Activated CD8-positive, alpha-beta memory T cell treated with anti-CD3 and anti-CD28 coated beads, Interleukin-2, amount 50 U/mL, for 48 hours (primary cell): ENCODE results near the gene TTC6.

ENCODE experiments used
- DNase-seq: peaks from one replicate; pipeline ENCODE4 v3.0.0-alpha.2; 2020

The TTC6 gene

DNA sequence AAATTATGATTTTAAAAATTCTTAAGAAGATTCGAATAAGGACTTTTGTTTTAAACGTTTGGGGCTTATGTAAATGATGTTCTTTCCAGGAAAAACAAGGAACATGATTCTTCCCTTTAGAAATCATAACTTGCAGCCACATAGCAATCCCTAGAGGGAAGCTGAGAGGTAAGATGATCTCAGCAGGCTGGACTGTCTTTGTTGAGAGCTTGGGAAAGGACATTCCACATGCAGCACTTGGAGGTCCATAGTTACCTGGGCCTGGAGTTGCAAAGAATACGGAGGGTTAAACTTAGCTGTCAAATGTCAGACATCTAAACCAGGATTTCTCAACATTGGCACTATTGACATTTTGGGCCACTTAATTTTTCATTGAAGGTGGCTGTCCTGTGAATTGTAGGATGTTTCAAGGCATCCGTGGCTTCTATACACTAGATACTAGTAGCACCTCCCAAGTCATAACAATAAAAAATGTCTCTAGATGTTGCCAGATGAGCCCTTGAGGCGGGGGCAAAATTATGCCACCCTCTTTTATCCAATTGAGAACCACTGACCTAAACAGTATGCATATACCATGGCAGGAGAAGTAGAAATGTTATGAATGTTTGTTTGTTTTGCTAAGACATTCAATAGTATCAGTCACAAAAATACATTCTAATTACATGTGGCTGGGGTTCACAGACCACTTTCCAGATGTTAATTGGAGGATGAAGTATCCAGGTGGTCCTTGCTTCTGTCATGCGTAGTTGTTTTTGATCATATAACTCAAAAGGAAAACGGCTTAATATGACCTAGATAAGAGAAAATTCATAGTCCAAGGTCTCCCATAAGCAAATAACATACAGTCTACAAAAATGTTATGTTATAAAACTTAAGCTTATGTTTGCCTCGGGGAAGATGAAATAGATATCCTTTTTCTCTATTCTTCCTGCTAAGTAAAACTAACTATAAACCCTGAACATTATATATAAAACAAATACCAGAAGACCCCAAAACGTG, 30.5 kb downstream of the TTC6 start:
- no peak for DNase-seq

GRCh38 chr14:37637341-37637740, 41.9 kb downstream of the TTC6 start:
- DNase-seq = no peak

DNA sequence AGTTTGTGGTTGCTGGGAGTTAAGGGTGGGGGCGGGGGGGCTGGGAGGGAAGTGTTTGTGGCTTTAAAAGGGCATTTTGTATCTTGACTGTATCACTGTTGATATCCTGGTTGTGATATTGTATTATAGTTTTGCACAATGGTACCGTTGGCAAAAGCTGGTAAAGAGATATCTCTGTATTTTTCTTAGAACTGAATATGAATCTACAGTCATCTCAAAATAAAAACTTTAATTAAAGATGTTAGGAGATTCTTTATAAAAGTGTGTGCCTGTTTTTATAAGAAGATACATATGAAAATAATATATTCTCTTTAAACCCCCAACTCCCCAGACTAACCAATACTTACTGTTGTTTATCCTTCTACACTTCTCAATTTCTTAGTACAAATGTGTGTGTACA, 43.2 kb downstream of the TTC6 start:
- DNase-seq = no peak

DNA sequence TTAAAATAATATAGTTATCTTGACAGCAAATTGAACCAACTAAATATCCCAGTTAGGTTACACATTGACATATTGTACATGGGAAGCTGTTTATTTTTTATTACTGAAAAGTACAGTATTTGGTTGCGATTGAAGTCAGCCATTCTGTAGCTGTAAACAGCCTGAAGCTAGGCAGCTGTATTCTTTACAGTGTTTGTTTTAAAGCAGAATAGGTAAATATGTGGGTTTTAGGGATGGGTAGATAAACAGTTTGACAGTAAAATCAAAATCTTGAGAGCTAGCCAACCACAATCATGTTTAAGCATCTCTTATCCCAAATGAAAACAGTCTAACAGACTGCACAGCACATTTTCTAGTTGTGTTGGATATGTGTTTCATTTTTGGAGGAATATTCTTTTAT, 45.7 kb downstream of the TTC6 start:
- DNase-seq = no peak

DNA sequence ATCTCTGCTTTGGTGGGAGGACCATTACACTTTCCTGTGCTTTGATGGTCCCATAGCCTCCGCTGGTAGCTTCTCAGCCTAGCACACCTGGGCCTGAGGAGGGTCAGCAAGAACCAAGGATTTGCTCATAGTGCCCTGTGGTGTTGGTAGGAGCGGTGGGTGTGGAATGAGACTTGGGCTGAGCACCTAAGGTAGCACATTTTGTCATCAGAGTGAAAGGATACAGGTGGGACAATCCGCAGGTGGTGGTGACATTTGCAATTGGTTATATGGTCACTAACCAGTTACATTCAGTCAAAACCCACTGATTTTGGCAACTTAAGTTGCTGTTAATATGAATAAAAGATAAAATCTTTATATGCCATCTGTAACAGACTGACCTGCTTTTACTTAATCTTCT, 46.7 kb downstream of the TTC6 start:
- DNase-seq = no peak

DNA sequence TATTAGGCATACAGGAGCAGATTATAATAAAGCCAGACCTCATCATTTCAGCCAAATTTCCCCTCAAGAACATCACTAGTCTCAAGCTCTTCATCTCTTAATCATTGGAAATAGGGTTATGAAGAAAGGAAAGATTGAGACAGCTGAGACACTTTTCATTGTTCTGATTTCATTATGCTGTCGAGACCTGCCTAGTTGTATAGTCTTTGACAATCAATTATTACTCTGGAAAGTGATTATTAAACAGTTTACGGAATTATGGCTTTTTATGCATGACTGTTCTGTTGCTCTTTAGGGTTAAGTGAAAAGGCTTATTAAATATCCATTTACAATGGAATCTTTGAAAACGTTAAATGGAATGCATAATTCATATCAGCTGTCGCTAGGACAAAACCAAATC, 48.3 kb downstream of the TTC6 start:
- no peak for DNase-seq
